GM18519 (cell line): ENCODE results near the gene SULT2A1.
"Not testable (repeated sequence)": the region's sequence is repeated elsewhere in the genome, so short reads cannot be mapped to it uniquely, and the experiment has no call there.

Source experiments
- ATAC-seq: cut with Tn5 transposase; IDR thresholded peaks from one replicate; pipeline ENCODE4 v1.9.1; 2021; ENCODE audit warnings: mild to moderate bottlenecking, moderate library complexity; ENCODE audit not compliant: unreplicated experiment, low FRiP score

SULT2A1 gene

GRCh38 chr19:47886010-47886559, at the start of gene SULT2A1:
TSS of gene SULT2A1 (minus strand) at chr19:47886315. CDS start at chr19:47886257, 58 bp downstream.
- no peak for ATAC-seq

GRCh38 chr19:47928581-47928980, 42.5 kb upstream of the SULT2A1 start:
- not testable (repeated sequence) for ATAC-seq

GRCh38 chr19:47920107-47920506, 34.0 kb upstream of the SULT2A1 start:
- ATAC-seq, result not testable (repeated sequence)

- ATAC-seq, result not testable (repeated sequence)
Measured at GRCh38 chr19:47910191-47910590, 24.1 kb upstream of the SULT2A1 start.

- ATAC-seq, result not testable (repeated sequence)
Measured at GRCh38 chr19:47909350-47909749, 23.2 kb upstream of the SULT2A1 start.

GRCh38 chr19:47901370-47901769, 15.3 kb upstream of the SULT2A1 start:
- ATAC-seq, result no peak

- no peak for ATAC-seq
Measured at GRCh38 chr19:47899335-47899734, 13.2 kb upstream of the SULT2A1 start.

GRCh38 chr19:47897861-47898260, 11.7 kb upstream of the SULT2A1 start:
- no peak for ATAC-seq

GRCh38 chr19:47896773-47897172, 10.7 kb upstream of the SULT2A1 start:
- ATAC-seq, result no peak

- ATAC-seq, result no peak
Measured at GRCh38 chr19:47896019-47896418, 9.9 kb upstream of the SULT2A1 start.

GRCh38 chr19:47895165-47895782, 9.2 kb upstream of the SULT2A1 start:
- ATAC-seq, result no peak

- ATAC-seq, result no peak
Measured at GRCh38 chr19:47891923-47892666, 6.0 kb upstream of the SULT2A1 start.

GRCh38 chr19:47891622-47891922, 5.5 kb upstream of the SULT2A1 start:
- ATAC-seq, result no peak

- no peak for ATAC-seq
Measured at GRCh38 chr19:47890865-47891621, 4.9 kb upstream of the SULT2A1 start.

- ATAC-seq, result no peak
Measured at GRCh38 chr19:47885067-47885463, 1.1 kb downstream of the SULT2A1 start.

- ATAC-seq, result no peak
Measured at GRCh38 chr19:47882890-47883289, 3.2 kb downstream of the SULT2A1 start.

- ATAC-seq, result no peak
Measured at GRCh38 chr19:47881757-47882156, 4.4 kb downstream of the SULT2A1 start.

GRCh38 chr19:47879385-47879784, 6.7 kb downstream of the SULT2A1 start:
- not testable (repeated sequence) for ATAC-seq

GRCh38 chr19:47878906-47879305, 7.2 kb downstream of the SULT2A1 start:
- ATAC-seq, result no peak

GRCh38 chr19:47865166-47865565, 20.9 kb downstream of the SULT2A1 start:
- ATAC-seq, result no peak

GRCh38 chr19:47863514-47863936, 22.6 kb downstream of the SULT2A1 start:
- ATAC-seq, result no peak
